Kidney epithelial cell (primary cell): ENCODE measurements around the gene KIF17. TPM values are rescaled to one million over a fixed set of nuclear protein-coding genes. Genes with fewer than 3 reads are reported as not detected.
A peak's percentile ranks its signal among the peaks of the same experiment; 100 is the strongest.

Experiments
- DNase-seq: peaks from one replicate; pipeline ENCODE4 v3.0.0-alpha.2; 2010; ENCODE audit warnings: low read depth
- H3K27me3 ChIP-seq: 2 replicates; pipeline ENCODE4 v1.6.0; 2011; ENCODE audit warnings: low read length; ENCODE audit not compliant: control insufficient read depth, insufficient read depth
- H3K36me3 ChIP-seq: 2 replicates; pipeline ENCODE4 v1.5.1; 2011; ENCODE audit warnings: low read length; ENCODE audit not compliant: control insufficient read depth, insufficient read depth
- H3K4me3 ChIP-seq: 2 replicates; pipeline ENCODE4 v1.5.1; 2011; ENCODE audit warnings: low read depth, mild to moderate bottlenecking, control low read depth, low read length
- CTCF ChIP-seq: IDR thresholded peaks from 2 replicates; pipeline ENCODE4 v1.5.1; 2011; ENCODE audit warnings: mild to moderate bottlenecking, moderate library complexity, low read length, control low read depth, inconsistent platforms; ENCODE audit not compliant: insufficient read depth, poor library complexity, severe bottlenecking
- total RNA-seq: library from RNA; depleted of rRNA; stranded (reverse); fragments of >200 nt; gene quantifications from 2 replicates; pipeline ENCODE4 v1.2.3, GENCODE V29; 2015

Gene KIF17
- total RNA-seq, 1 donor from 2014 or later: 1.3 TPM

- TF ChIP-seq CTCF: no peak
- DNase-seq: peak; percentile 25
- Histone ChIP-seq H3K4me3 (no peak overlapping the region), H3K36me3 (no peaks in the 10 kb centered on the region), H3K27me3 (no peaks in the 10 kb centered on the region)
Measured at GRCh38 chr1:20698195-20698910, 19.5 kb downstream of the KIF17 start.

- H3K27me3 ChIP-seq: no peaks in the 10 kb centered on the region
- no peak for TF ChIP-seq CTCF
- no peak for DNase-seq
- H3K36me3 ChIP-seq: no peaks in the 10 kb centered on the region
- H3K4me3 ChIP-seq: no peak overlapping the region
Measured at GRCh38 chr1:20697563-20697962, 20.2 kb downstream of the KIF17 start.

GRCh38 chr1:20696397-20697333 lies 21.1 kb downstream of the KIF17 start:
- H3K27me3 ChIP-seq: no peaks in the 10 kb centered on the region
- DNase-seq: peak; percentile 59
- TF ChIP-seq CTCF: peak; percentile 80
- peak overlapping the region; percentile 33 for H3K4me3 ChIP-seq
- H3K36me3 ChIP-seq: no peaks in the 10 kb centered on the region

GRCh38 chr1:20695515-20695914 lies 22.3 kb downstream of the KIF17 start:
- no peak for DNase-seq
- Histone ChIP-seq H3K4me3 (no peak overlapping the region), H3K36me3 (no peaks in the 10 kb centered on the region), H3K27me3 (no peaks in the 10 kb centered on the region)
- TF ChIP-seq CTCF: no peak

- no peak for TF ChIP-seq CTCF
- no peak for DNase-seq
- Histone ChIP-seq H3K27me3 (no peaks in the 10 kb centered on the region), H3K4me3 (no peak overlapping the region), H3K36me3 (no peaks in the 10 kb centered on the region)
Measured at GRCh38 chr1:20693623-20694022, 24.2 kb downstream of the KIF17 start.
